Measurements from ENCODE around the gene WNT3.

- TF ChIP-seq CTCF (IDR thresholded peaks at IDR 0.05; ENCODE audit: control extremely low read depth in 1 of 3, insufficient read depth in 1 of 3, low read depth in 1 of 3, low read length in 3 of 3) (no peak), CBX5 (IDR thresholded peaks at IDR 0.05; ENCODE audit: low read depth, low read length) (no peak), POLR2A (IDR thresholded peaks at IDR 0.05; ENCODE audit: control extremely low read depth in 1 of 2, low read depth in 2 of 2, low read length in 2 of 2) (no peak), JUN (IDR thresholded peaks at IDR 0.05; ENCODE audit: low read depth, low read length) (no peak), JUND (IDR thresholded peaks at IDR 0.05; ENCODE audit: low read length) (no peak), ATF3 (IDR thresholded peaks at IDR 0.05; ENCODE audit: insufficient read depth, low read depth, low read length) (no peak), CHD2 (IDR thresholded peaks at IDR 0.05; ENCODE audit: low read length) (no peak), SP2 (IDR thresholded peaks at IDR 0.05; ENCODE audit: low read length) (no peak), RFX5 (IDR thresholded peaks at IDR 0.05; ENCODE audit: borderline replicate concordance, low read depth, low read length) (no peak)
Measured at GRCh38 chr17:46859996-46860395, 41.5 kb upstream of the WNT3 start.

All from H1 (cell line).